Raji (cell line): ENCODE data around the gene ATOH8.

Experiments used
- POLR2A ChIP-seq: IDR thresholded peaks from 2 replicates; pipeline ENCODE4 v1.6.1; 2011; ENCODE audit warnings: low read depth, low read length, control low read depth; ENCODE audit not compliant: insufficient read depth

Gene ATOH8

GRCh38 chr2:85791704-85792565 is 38.1 kb downstream of the ATOH8 start:
- TF ChIP-seq POLR2A, result no peak

- TF ChIP-seq POLR2A, result no peak
These were observed 39.1 kb downstream of the ATOH8 start for GRCh38 chr2:85792783-85793441.

- no peak for TF ChIP-seq POLR2A
These were observed 39.8 kb downstream of the ATOH8 start for GRCh38 chr2:85793584-85793983.

- no peak for TF ChIP-seq POLR2A
These were observed 40.2 kb downstream of the ATOH8 start for GRCh38 chr2:85794038-85794441.

GRCh38 chr2:85794491-85795121 is 40.8 kb downstream of the ATOH8 start:
- no peak for TF ChIP-seq POLR2A

- TF ChIP-seq POLR2A, result no peak
These were observed 41.7 kb downstream of the ATOH8 start for GRCh38 chr2:85795331-85796045.

- TF ChIP-seq POLR2A, result no peak
These were observed 42.2 kb downstream of the ATOH8 start for GRCh38 chr2:85796046-85796340.

- TF ChIP-seq POLR2A, result no peak
These were observed 42.8 kb downstream of the ATOH8 start for GRCh38 chr2:85796341-85797262.

GRCh38 chr2:85797263-85797660 is 43.5 kb downstream of the ATOH8 start:
- TF ChIP-seq POLR2A, result no peak

- no peak for TF ChIP-seq POLR2A
These were observed 44.1 kb downstream of the ATOH8 start for GRCh38 chr2:85797921-85798320.

GRCh38 chr2:85799215-85799956 is 45.6 kb downstream of the ATOH8 start:
- TF ChIP-seq POLR2A, result no peak

GRCh38 chr2:85800586-85800985 is 46.8 kb downstream of the ATOH8 start:
- TF ChIP-seq POLR2A, result no peak

GRCh38 chr2:85801871-85802270 is 48.1 kb downstream of the ATOH8 start:
- no peak for TF ChIP-seq POLR2A
